ENCODE measurements around the gene NBR1.
"Not testable (repeated sequence)": the region's sequence is repeated elsewhere in the genome, so short reads cannot be mapped to it uniquely, and the experiment has no call there.

The NBR1 gene

DNA sequence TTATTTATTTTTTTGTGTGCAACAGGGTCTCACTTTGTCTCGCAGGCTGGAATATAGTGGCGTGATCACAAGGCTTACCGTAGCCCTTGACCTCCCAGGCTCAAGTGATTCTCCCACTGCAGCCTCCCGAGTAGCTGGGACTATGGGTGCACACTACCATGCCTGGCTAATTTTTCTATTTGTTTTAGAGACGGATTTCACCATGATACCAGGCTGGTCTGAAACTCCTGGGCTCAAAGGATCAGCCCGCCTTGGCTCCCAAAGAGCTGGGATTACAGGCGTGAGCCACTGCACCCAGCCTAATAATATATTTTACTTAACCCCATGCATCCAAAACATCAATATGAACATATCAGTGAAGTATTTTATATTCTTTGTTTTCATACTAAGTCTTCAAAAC is 55.4 kb downstream of the NBR1 start (continued):
- no peak for TF ChIP-seq PRDM2 (tag by site-specific recombination; IDR thresholded peaks at IDR 0.05; ENCODE audit: borderline replicate concordance)

GRCh38 chr17:43228020-43228782 is 57.2 kb downstream of the NBR1 start, which contains the start of gene CCDC200:
Gene CCDC200, minus strand, starts transcription at chr17:43228623. Its CDS starts 69 bp downstream, at chr17:43228554.
- H3K36me3 ChIP-seq (ENCODE audit: control insufficient read depth in 2 of 2, insufficient read depth in 1 of 2, low read length in 2 of 2); H3K9me3 ChIP-seq (ENCODE audit: control insufficient read depth, insufficient read depth, low read depth, low read length); H3K4me1 ChIP-seq (ENCODE audit: control insufficient read depth, insufficient read depth, low read length); POLR2A ChIA-PET; CTCF ChIA-PET; H3K27ac ChIP-seq (ENCODE audit: extremely low read depth, low read depth, low read length); H3K4me3 ChIP-seq (ENCODE audit: low read depth, low read length): not testable (repeated sequence)

GRCh38 chr17:43231205-43232020 is 60.4 kb downstream of the NBR1 start:
- H3K4me3 ChIP-seq (ENCODE audit: low read depth, low read length); CTCF ChIA-PET; H3K36me3 ChIP-seq (ENCODE audit: control insufficient read depth in 2 of 2, insufficient read depth in 1 of 2, low read length in 2 of 2); H3K9me3 ChIP-seq (ENCODE audit: control insufficient read depth, insufficient read depth, low read depth, low read length); H3K4me1 ChIP-seq (ENCODE audit: control insufficient read depth, insufficient read depth, low read length); POLR2A ChIA-PET: not testable (repeated sequence)
- H3K27ac ChIP-seq (ENCODE audit: extremely low read depth, low read depth, low read length): peak overlapping the region; percentile 12; the same call in 1 of the 2 replicates

DNA sequence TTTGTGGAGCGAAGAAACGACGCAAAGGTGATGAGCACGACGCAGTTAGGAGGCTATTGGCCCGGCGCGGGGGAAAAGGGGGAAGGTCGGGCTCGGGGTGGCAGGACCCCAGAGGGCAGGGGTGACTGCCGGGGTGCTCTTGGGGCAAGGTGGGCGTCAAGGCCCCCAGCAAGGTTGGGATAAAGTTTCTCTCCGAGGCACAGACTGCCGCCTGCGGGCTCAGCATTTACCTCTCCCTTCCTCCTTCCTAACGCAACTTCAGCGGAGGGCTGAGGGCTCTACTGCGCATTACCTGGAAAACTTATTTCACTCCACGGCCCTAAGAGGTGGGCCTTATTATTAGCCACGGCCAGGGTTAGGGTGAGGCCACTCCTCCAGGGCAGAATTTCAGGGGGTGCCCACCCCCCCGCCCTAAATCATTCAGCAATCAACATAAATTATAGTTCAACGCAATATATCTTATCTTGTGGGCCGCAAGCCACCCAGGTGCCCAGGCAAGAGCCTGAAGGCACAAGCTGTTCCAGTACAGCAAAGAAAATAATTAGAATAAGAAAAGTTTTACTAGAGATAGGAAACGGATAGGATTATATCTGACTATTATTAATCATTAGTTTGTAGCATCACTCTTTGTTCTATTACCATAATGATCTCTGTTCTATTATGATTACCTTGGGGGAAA is 61.1 kb downstream of the NBR1 start:
- H3K4me1 ChIP-seq (ENCODE audit: control insufficient read depth, insufficient read depth, low read length); H3K4me3 ChIP-seq (ENCODE audit: low read depth, low read length); H3K36me3 ChIP-seq (ENCODE audit: control insufficient read depth in 2 of 2, insufficient read depth in 1 of 2, low read length in 2 of 2); POLR2A ChIA-PET; H3K9me3 ChIP-seq (ENCODE audit: control insufficient read depth, insufficient read depth, low read depth, low read length); CTCF ChIA-PET; H3K27ac ChIP-seq (ENCODE audit: extremely low read depth, low read depth, low read length): not testable (repeated sequence)

DNA sequence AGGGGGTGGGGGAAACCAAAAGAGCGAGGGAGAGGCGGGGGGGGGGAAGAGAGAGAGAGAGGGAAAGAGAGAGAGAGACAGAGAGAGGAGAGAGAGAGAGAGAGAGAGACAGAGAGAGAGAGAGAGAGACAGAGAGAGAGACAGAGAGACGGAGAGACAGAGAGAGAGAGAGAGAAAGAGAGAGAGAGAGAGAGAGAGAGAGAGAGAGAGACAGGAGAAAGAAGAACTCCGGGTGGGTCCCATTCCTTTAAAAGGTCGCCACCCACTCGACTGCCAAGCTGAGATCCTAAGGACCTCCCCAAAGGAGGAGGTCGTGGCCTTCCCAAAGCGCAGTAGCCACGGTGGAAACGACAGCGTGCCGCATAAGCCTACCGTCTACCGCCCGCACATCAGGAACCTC is 62.2 kb downstream of the NBR1 start:
- H3K4me3 ChIP-seq (ENCODE audit: low read depth, low read length); H3K4me1 ChIP-seq (ENCODE audit: control insufficient read depth, insufficient read depth, low read length); H3K9me3 ChIP-seq (ENCODE audit: control insufficient read depth, insufficient read depth, low read depth, low read length); H3K27ac ChIP-seq (ENCODE audit: extremely low read depth, low read depth, low read length); CTCF ChIA-PET; H3K36me3 ChIP-seq (ENCODE audit: control insufficient read depth in 2 of 2, insufficient read depth in 1 of 2, low read length in 2 of 2); POLR2A ChIA-PET: not testable (repeated sequence)
- TF ChIP-seq ZNF596 (tag by site-specific recombination; IDR thresholded peaks at IDR 0.05): peak; percentile 92

GRCh38 chr17:43233877-43234276 is 62.9 kb downstream of the NBR1 start, which contains the start of gene RNU2-1:
Gene RNU2-1, minus strand, starts transcription at chr17:43233977.
- H3K4me1 ChIP-seq (ENCODE audit: control insufficient read depth, insufficient read depth, low read length); H3K9me3 ChIP-seq (ENCODE audit: control insufficient read depth, insufficient read depth, low read depth, low read length); H3K36me3 ChIP-seq (ENCODE audit: control insufficient read depth in 2 of 2, insufficient read depth in 1 of 2, low read length in 2 of 2); CTCF ChIA-PET; H3K4me3 ChIP-seq (ENCODE audit: low read depth, low read length); POLR2A ChIA-PET; H3K27ac ChIP-seq (ENCODE audit: extremely low read depth, low read depth, low read length): not testable (repeated sequence)

DNA sequence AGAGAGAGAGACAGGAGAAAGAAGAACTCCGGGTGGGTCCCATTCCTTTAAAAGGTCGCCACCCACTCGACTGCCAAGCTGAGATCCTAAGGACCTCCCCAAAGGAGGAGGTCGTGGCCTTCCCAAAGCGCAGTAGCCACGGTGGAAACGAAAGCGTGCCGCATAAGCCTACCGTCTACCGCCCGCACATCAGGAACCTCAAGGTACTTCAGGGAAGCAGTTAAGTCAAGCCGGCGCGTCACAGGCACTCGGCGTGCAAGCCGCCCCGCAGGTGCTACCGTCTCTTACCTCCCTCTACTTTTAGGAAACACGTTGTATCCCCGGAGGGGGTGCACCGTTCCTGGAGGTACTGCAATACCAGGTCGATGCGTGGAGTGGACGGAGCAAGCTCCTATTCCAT is 68.6 kb downstream of the NBR1 start:
- POLR2A ChIA-PET; H3K9me3 ChIP-seq (ENCODE audit: control insufficient read depth, insufficient read depth, low read depth, low read length); H3K4me1 ChIP-seq (ENCODE audit: control insufficient read depth, insufficient read depth, low read length); H3K4me3 ChIP-seq (ENCODE audit: low read depth, low read length); H3K36me3 ChIP-seq (ENCODE audit: control insufficient read depth in 2 of 2, insufficient read depth in 1 of 2, low read length in 2 of 2); CTCF ChIA-PET; H3K27ac ChIP-seq (ENCODE audit: extremely low read depth, low read depth, low read length): not testable (repeated sequence)

DNA sequence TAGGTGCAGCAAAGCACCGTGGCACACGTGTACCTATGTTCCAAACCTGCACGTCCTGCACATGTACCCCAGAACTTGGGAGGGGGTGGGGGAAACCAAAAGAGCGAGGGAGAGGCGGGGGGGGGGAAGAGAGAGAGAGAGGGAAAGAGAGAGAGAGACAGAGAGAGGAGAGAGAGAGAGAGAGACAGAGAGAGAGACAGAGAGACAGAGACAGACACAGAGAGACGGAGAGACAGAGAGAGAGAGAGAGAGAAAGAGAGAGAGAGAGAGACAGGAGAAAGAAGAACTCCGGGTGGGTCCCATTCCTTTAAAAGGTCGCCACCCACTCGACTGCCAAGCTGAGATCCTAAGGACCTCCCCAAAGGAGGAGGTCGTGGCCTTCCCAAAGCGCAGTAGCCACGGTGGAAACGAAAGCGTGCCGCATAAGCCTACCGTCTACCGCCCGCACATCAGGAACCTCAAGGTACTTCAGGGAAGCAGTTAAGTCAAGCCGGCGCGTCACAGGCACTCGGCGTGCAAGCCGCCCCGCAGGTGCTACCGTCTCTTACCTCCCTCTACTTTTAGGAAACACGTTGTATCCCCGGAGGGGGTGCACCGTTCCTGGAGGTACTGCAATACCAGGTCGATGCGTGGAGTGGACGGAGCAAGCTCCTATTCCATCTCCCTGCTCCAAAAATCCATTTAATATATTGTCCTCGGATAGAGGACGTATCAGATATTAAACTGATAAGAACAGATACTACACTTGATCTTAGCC is 69.8 kb downstream of the NBR1 start:
- H3K4me1 ChIP-seq (ENCODE audit: control insufficient read depth, insufficient read depth, low read length); H3K36me3 ChIP-seq (ENCODE audit: control insufficient read depth in 2 of 2, insufficient read depth in 1 of 2, low read length in 2 of 2); CTCF ChIA-PET; H3K9me3 ChIP-seq (ENCODE audit: control insufficient read depth, insufficient read depth, low read depth, low read length); H3K27ac ChIP-seq (ENCODE audit: extremely low read depth, low read depth, low read length); H3K4me3 ChIP-seq (ENCODE audit: low read depth, low read length); POLR2A ChIA-PET: not testable (repeated sequence)

All from HEK293 (cell line).